DOHH2 (cell line): ENCODE data around the gene KDM7A.

ENCODE experiments used
- EZH2phosphoT487 ChIP-seq: fragments of 200-600 bp; sonication (generic); IDR thresholded peaks from 2 replicates; pipeline ENCODE4 v1.6.1; 2017; ENCODE audit warnings: borderline replicate concordance, mild to moderate bottlenecking, antibody characterized with exemption, low read length, moderate library complexity, mixed read lengths
- TF ChIP-seq, protein P1 (sequence below): fragments of 200-600 bp; sonication (generic); IDR thresholded peaks from one replicate; pipeline ENCODE4 v1.5.1; 2014; ENCODE audit warnings: antibody characterized with exemption, mild to moderate bottlenecking, low read depth, low read length; ENCODE audit not compliant: poor library complexity, severe bottlenecking

GRCh38 chr7:140079121-140079536, 97.7 kb downstream of the KDM7A start:
- TF ChIP-seq, protein P1, sequence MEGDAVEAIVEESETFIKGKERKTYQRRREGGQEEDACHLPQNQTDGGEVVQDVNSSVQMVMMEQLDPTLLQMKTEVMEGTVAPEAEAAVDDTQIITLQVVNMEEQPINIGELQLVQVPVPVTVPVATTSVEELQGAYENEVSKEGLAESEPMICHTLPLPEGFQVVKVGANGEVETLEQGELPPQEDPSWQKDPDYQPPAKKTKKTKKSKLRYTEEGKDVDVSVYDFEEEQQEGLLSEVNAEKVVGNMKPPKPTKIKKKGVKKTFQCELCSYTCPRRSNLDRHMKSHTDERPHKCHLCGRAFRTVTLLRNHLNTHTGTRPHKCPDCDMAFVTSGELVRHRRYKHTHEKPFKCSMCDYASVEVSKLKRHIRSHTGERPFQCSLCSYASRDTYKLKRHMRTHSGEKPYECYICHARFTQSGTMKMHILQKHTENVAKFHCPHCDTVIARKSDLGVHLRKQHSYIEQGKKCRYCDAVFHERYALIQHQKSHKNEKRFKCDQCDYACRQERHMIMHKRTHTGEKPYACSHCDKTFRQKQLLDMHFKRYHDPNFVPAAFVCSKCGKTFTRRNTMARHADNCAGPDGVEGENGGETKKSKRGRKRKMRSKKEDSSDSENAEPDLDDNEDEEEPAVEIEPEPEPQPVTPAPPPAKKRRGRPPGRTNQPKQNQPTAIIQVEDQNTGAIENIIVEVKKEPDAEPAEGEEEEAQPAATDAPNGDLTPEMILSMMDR: peak; percentile 47
- no peak for TF ChIP-seq EZH2phosphoT487
